NCI-H2171 treated with DMSO at 0.1 percent for 48 hours (cell line): ENCODE results near the gene NDUFAB1.
"Not testable (repeated sequence)": the region's sequence is repeated elsewhere in the genome, so short reads cannot be mapped to it uniquely, and the experiment has no call there.

Experiments used
- DNase-seq: peaks from one replicate; lab custom pipeline; 2025; lab: John Stamatoyannopoulos, UW

The NDUFAB1 gene

GRCh38 chr16:23595951-23596720 is at the start of gene NDUFAB1:
Gene NDUFAB1 (minus strand): TSS chr16:23596316. CDS start chr16:23596290, 26 bp downstream.
- DNase-seq = peak; percentile 79

GRCh38 chr16:23642246-23642774 is 46.2 kb upstream of the NDUFAB1 start:
- no peak for DNase-seq

- peak; percentile 95 for DNase-seq
Measured at GRCh38 chr16:23640931-23641765, 45.0 kb upstream of the NDUFAB1 start, which contains the start of the genes DCTN5 and PALB2. Gene DCTN5 (plus strand): TSS chr16:23641466. CDS start chr16:23641543, 77 bp downstream. Gene PALB2 (minus strand): TSS chr16:23641310. CDS start chr16:23641157, 153 bp downstream.

- DNase-seq = no peak
Measured at GRCh38 chr16:23640615-23640930, 44.5 kb upstream of the NDUFAB1 start.

DNA sequence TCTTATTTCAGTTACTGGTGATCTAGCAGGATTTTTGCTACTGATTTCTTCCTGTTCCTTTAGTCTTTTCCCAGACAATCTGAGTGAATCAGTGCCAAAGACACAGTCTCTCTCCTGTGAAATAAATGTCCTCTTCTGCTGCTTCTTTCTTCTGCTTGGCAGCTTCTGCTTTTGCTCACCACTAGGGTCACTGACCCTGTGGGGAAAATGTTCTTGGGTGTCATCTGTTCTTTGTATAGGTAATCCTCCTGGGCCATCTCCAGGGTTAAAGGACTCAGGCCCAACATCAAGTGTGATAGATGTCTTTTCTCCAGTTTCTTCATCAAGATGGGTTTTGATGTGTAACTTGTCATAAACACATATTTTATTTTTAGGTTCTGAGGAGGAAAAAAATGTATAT is 39.8 kb upstream of the NDUFAB1 start:
- no peak for DNase-seq

GRCh38 chr16:23634461-23635036 is 38.4 kb upstream of the NDUFAB1 start:
- DNase-seq = no peak

- not testable (repeated sequence) for DNase-seq
Measured at GRCh38 chr16:23631874-23632273, 35.8 kb upstream of the NDUFAB1 start.

GRCh38 chr16:23629516-23629915 is 33.4 kb upstream of the NDUFAB1 start:
- DNase-seq = no peak

- DNase-seq = no peak
Measured at GRCh38 chr16:23624092-23624491, 28.0 kb upstream of the NDUFAB1 start.

GRCh38 chr16:23615805-23616204 is 19.7 kb upstream of the NDUFAB1 start:
- DNase-seq = no peak

DNA sequence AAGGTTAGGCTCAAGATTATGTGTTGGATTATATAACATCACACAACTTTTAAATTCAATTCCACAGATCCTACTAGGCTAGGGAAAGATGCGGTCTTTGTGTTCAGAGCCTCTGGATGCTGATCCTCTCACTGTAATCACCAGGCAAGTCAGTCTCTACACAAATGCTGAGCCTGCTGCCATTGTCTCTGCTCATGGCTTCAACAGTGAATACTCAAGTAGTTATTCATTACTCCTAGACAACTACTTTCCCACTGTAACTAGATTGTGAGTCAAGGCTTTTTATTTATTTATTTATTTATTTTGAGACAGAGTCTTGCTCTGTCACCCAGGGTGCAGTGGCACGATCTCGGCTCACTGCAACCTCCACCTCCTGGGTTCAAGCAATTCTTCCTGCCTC is 15.8 kb upstream of the NDUFAB1 start:
- no peak for DNase-seq

- not testable (repeated sequence) for DNase-seq
Measured at GRCh38 chr16:23610905-23611304, 14.8 kb upstream of the NDUFAB1 start.

- no peak for DNase-seq
Measured at GRCh38 chr16:23609929-23610328, 13.8 kb upstream of the NDUFAB1 start.

GRCh38 chr16:23608194-23608593 is 12.1 kb upstream of the NDUFAB1 start:
- no peak for DNase-seq

DNA sequence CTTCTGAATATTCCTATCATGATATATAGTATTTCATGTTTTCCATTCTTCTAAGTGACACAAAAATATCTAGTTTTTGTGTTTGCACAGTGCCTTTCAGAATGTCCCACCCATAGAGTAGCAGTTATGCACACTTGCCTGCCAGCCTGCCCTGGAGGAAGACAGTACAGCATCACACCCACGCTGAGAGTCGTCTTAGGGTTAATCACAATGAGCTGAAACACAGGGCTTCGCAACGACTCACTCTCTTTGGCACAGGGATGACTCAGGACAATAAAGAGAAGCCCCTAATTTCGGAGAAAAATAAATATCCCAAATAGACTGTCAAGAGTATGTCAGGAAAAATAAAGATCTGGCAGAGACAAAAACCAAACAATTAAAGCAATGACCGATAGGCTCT is 11.6 kb upstream of the NDUFAB1 start:
- no peak for DNase-seq

DNA sequence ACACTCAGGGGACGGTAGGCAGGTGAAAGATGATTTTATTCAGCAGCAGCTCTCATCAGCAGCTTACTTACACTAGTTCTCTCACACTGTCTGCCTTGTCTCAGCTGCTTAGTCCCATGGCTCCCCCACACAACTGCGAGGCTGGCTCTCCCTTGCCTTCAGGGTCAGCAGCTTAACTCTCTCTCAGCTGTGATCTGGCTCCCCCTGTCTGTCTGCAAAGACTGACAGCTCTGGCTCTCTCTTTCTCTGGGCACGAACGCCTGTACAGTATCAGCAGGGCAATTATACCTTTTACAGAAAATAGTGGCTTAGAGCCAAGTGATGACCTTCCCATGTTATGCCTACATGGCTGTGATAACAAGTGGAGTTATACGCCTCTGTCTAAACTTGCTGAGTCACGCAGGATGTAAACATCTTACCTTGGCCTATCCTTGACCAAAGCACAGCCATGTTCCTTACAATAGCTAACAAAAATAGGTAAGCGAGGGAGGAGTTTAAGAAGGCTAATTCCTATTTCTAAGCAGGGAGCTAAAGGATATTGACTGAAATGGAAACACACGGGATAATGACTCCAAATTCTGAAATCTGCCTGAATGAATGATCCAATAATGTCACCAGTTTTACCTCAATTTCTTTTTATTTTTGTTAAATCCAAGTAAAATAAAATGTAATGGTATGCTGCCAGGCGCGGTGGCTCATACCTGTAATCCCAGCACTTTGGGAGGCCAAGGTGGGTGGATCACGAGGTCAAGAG is 1.1 kb upstream of the NDUFAB1 start:
- peak; percentile 5 for DNase-seq

- no peak for DNase-seq
Measured at GRCh38 chr16:23595246-23595950, 718 bp downstream of the NDUFAB1 start.

GRCh38 chr16:23594186-23594585 is 1.9 kb downstream of the NDUFAB1 start:
- no peak for DNase-seq

- no peak for DNase-seq
Measured at GRCh38 chr16:23590181-23590580, 5.9 kb downstream of the NDUFAB1 start.

GRCh38 chr16:23587726-23588125 is 8.4 kb downstream of the NDUFAB1 start:
- no peak for DNase-seq
